Heart right ventricle (tissue), 16 donors: Measurements from ENCODE around the gene S100A4. TPM values are rescaled to one million over a fixed set of nuclear protein-coding genes. Genes with fewer than 3 reads are reported as not detected.

Source experiments
- ATAC-seq, 8 donors: fragments of 200-7000 bp; cut with Tn5 transposase; one replicate each; pipeline ENCODE4 v1.9.1; 2020; ENCODE audit warnings: mild to moderate bottlenecking in 8 of 8, moderate library complexity in 8 of 8, moderate number of reproducible peaks in 1 of 8
- DNase-seq, 2 donors: peaks; one replicate each; pipeline ENCODE4 v3.0.0-alpha.2; 2020
- H3K27ac ChIP-seq, 10 donors: fragments of 200-600 bp; sonication (generic) in 2 of 10; one replicate each; pipeline versions ENCODE4 v1.5.0 to v1.8.0; 2020 to 2022; ENCODE audit warnings: mild to moderate bottlenecking in 3 of 10
- H3K27me3 ChIP-seq, 7 donors: fragments of 200-600 bp; one replicate each; pipeline ENCODE4 v1.8.0; 2021 to 2022; ENCODE audit warnings: mild to moderate bottlenecking in 2 of 7
- H3K36me3 ChIP-seq, 9 donors: fragments of 200-600 bp; sonication (generic) in 1 of 9; one replicate each; pipeline versions ENCODE4 v1.5.0 to v1.8.0; 2020 to 2022; ENCODE audit warnings: mild to moderate bottlenecking in 2 of 9
- H3K4me1 ChIP-seq, 9 donors: fragments of 200-600 bp; sonication (generic) in 1 of 9; one replicate each; pipeline versions ENCODE4 v1.5.0 to v1.8.0; 2020 to 2022; ENCODE audit warnings: mild to moderate bottlenecking in 4 of 9
- H3K4me3 ChIP-seq, 10 donors: fragments of 200-600 bp; sonication (generic) in 2 of 10; one replicate each; pipeline versions ENCODE4 v1.5.0 to v1.8.0; 2020 to 2022; ENCODE audit warnings: mild to moderate bottlenecking in 7 of 10, moderate library complexity in 2 of 10
- H3K9me3 ChIP-seq, 11 donors: fragments of 200-600 bp in 10 of 11; sonication (generic) in 2 of 11; one replicate each; pipeline versions ENCODE4 v1.5.0 to v1.8.0; 2013 to 2022; ENCODE audit warnings: mild to moderate bottlenecking in 2 of 11, control low read depth in 1 of 11, moderate library complexity in 1 of 11
- WGBS, 2 donors: extraction: QIAGEN DNeasy Blood & Tissue Kit; methylation state at CpG; one replicate each; pipeline ENCODE4 v1.1.7; 2013; ENCODE audit warnings: inconsistent platforms in 1 of 2; 5-methylcytosine and 5-hydroxymethylcytosine counted together
- intact Hi-C, 10 donors: fragments of 100-400 bp; cut with DNase I; formaldehyde crosslinking; loops; one replicate each; pipeline versions ENCODE4 v1.11.1 to v1.14.2; 2022
- polyA plus RNA-seq, 2 donors: library from polyadenylated mRNA; stranded (reverse); fragments of 200-250 nt; gene quantifications; one replicate each; pipeline ENCODE4 v1.2.3, GENCODE V29; 2013
- total RNA-seq, 10 donors: library from RNA; stranded (reverse); fragmentation: NEBNext Ultra II Directional in 3 of 10; extraction: Animal tissue kit (Norgen Biotek cat#: 25700) in 3 of 10; gene quantifications; one replicate each; pipeline versions ENCODE4 v1.2.1 to v1.2.4, GENCODE V29; 2021 to 2023
- TF ChIP-seq, protein P1 (sequence below), 9 donors: fragments of 200-600 bp; sonication (generic) in 2 of 9; IDR thresholded peaks; one replicate each; pipeline versions ENCODE4 v1.5.0 to v1.8.0; 2021 to 2022; ENCODE audit warnings: antibody characterized with exemption in 9 of 9, mild to moderate bottlenecking in 5 of 9, moderate library complexity in 1 of 9
- donor health status: Arrhythmogenic right ventricular cardiomyopathy.
- donor health status: ischemic (EF 13 %, LVEDD 7.1; RV severe dilation, severe dysfunction).
- donor health status: healthy with polysubstance abuse.
- donor health status: DM: no; HTN: yes; CAD: no.
- donor health status: DM: no; HTN: no; CAD: no.
- donor health status: ischemic (EF 25% LVEDD 6.9; RV normal size, moderate dysfunction).
- donor health status: ischemic (EF 25% LVEDD 5.7; RV mildly dilated, moderate dysfunction).
- donor health status: healthy.
- donor health status: DM: yes; HTN: yes; CAD: no.
- donor health status: Ischemic cardiomyopathy.
- donor health status: ischemic (EF 35%, LVEDD 5.7; RV mildly dilated, moderate dysfunction).
- donor health status: nonischemic (EF 11% LVEDD 7.7; RV severe dilation, severe dysfunction).
- donor health status: DM: yes; HTN: yes; CAD: no.
- donor health status: PGD.
- donor health status: ischemic (EF 29% LVEDD 5.4; RV normal size, mild dysfunction).
- donor health status: nonischemic (EF 23%, LVEDD 6.1; RV moderate dilation, normal function).

S100A4 gene
- total and polyA plus RNA-seq, 12 donors: 29.4 to 755 (median 78.3) TPM

DNA sequence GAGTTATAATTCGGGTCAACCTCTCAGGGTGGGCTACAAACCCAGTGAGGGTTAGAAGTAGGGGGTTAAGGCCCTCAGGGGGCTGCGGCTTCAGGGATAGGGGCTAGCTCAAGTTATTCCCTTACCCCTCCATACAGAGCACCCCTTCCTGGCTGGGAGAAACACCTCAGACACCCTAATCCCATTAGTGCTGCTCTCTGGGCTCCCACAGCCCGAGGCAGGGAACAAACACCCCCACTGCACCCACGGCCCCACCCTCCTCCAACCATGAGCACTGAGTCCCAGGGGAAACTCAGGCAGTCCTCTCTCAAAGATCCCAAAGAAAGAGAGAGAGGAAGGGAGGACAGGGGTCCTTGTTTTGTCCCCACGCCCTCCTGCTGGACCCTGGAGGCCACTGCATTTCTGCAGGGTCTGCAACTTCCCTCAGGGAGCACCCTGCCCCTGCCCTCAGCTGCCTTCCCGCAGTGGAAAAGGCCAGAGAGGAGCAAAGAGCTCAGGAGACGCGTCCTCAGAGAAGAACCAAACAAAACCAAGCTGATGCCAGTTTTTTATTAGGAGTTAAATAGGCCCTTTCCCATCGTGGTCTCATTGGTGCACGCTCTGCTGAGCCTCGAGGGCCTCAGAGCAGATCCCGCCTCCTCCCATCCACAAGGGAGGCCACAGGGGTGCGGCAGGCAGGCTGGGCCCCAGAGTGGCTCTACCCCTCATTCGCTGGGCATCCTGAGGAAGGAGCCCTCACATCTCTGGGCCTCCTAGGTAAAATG lies 1.4 kb upstream of the S100A4 start:
- DNase-seq (no peak), ATAC-seq (no peak)
- Histone ChIP-seq H3K27me3 (no peaks in the 10 kb centered on the region), H3K36me3 (peaks cover 0 to 12% (median 0%) of the 10 kb centered on the region in 9 donors), H3K27ac (peak overlapping the region in 4 of 10 donors; percentile 71 to 91 (median 83)), H3K4me1 (peaks cover 29 to 96% (median 50%) of the 10 kb centered on the region in 9 donors), H3K4me3 (no peak overlapping the region), H3K9me3 (no peaks in the 10 kb centered on the region)
- intact Hi-C loops: no loop called here
- TF ChIP-seq, protein P1, sequence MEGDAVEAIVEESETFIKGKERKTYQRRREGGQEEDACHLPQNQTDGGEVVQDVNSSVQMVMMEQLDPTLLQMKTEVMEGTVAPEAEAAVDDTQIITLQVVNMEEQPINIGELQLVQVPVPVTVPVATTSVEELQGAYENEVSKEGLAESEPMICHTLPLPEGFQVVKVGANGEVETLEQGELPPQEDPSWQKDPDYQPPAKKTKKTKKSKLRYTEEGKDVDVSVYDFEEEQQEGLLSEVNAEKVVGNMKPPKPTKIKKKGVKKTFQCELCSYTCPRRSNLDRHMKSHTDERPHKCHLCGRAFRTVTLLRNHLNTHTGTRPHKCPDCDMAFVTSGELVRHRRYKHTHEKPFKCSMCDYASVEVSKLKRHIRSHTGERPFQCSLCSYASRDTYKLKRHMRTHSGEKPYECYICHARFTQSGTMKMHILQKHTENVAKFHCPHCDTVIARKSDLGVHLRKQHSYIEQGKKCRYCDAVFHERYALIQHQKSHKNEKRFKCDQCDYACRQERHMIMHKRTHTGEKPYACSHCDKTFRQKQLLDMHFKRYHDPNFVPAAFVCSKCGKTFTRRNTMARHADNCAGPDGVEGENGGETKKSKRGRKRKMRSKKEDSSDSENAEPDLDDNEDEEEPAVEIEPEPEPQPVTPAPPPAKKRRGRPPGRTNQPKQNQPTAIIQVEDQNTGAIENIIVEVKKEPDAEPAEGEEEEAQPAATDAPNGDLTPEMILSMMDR (IDR thresholded peaks at IDR 0.05): no peak
- 82 to 90% methylated on average over 14 of the region's 14 CpGs for WGBS, 2 donors

DNA sequence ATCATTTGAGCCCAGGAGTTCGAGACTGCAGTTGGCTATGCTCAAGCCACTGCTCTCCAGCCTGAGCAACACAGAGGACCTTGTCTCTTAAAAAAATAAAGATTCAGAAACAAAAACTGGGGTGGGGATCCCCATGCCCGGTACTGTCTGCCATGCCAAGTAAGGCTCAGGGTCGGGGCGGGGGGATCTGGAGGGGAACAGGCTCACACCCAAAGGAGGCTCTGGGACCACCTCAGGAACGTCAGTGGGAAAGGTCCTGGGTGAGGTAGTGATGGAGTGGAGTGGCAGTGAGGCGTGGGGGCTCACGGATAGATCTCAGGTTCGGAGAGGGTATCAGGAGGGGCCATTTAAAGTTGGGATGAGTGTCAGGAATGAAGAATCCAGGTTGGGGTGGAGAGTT lies 765 bp upstream of the S100A4 start:
- Histone ChIP-seq H3K27ac (peak overlapping the region in 8 of 10 donors; percentile 71 to 91 (median 82)), H3K36me3 (peaks cover 0 to 12% (median 0%) of the 10 kb centered on the region in 9 donors), H3K4me3 (peak overlapping the region in 7 of 10 donors; percentile 45 to 64 (median 55)), H3K4me1 (peaks cover 29 to 100% (median 50%) of the 10 kb centered on the region in 9 donors), H3K27me3 (no peaks in the 10 kb centered on the region), H3K9me3 (no peaks in the 10 kb centered on the region)
- intact Hi-C loops: no loop called here
- DNase-seq: no peak
- 94 to 95% methylated on average over 8 of the region's 8 CpGs for WGBS, 2 donors
- TF ChIP-seq, protein P1 (IDR thresholded peaks at IDR 0.05): no peak
- ATAC-seq: no peak

DNA sequence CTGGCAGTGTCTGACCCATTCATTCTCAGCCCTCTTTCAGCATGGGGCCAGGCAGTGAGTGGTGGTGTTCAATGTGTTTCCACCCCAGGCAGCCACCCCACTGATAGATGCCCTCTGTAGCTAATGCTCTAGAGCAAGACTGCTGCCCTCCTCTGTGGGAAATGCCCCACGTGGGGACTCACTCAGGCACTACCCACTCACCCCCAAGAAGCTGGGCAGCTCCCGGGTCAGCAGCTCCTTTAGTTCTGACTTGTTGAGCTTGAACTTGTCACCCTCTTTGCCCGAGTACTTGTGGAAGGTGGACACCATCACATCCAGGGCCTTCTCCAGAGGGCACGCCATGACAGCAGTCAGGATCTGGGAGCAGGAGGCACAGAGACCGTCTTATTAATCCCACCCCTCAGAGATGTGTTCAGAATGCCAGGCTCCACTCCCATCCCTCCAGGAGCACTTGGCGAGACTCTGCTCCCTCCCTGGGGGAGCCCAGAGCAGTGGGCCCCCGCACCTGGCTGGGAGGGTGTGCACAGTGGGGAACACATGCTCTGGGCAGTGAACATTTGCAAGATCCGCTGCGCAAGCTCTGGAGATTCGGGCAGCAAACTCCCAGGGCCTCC lies 1.0 kb downstream of the S100A4 start:
- TF ChIP-seq, protein P1 (IDR thresholded peaks at IDR 0.05): no peak
- no peaks in the 10 kb centered on the region for H3K9me3 ChIP-seq
- DNase-seq (no peak), ATAC-seq (peak in 1 of 8 donors; percentile 0)
- intact Hi-C loops: loop anchor here in 1 of 10 donors (1.0 kb wide), 1 partner anchor 22 kb away; no protein-coding TSS in a partner anchor
- peak overlapping the region; percentile 14 to 91 (median 80) for H3K27ac ChIP-seq
- H3K36me3 ChIP-seq: peaks cover 0 to 12% (median 0%) of the 10 kb centered on the region in 9 donors
- H3K27me3 ChIP-seq: no peaks in the 10 kb centered on the region
- WGBS, 2 donors: 64 to 74% methylated on average over 10 of the region's 10 CpGs
- peak overlapping the region; percentile 7 to 64 (median 52) for H3K4me3 ChIP-seq
- peaks cover 28 to 100% (median 39%) of the 10 kb centered on the region in 9 donors for H3K4me1 ChIP-seq

DNA sequence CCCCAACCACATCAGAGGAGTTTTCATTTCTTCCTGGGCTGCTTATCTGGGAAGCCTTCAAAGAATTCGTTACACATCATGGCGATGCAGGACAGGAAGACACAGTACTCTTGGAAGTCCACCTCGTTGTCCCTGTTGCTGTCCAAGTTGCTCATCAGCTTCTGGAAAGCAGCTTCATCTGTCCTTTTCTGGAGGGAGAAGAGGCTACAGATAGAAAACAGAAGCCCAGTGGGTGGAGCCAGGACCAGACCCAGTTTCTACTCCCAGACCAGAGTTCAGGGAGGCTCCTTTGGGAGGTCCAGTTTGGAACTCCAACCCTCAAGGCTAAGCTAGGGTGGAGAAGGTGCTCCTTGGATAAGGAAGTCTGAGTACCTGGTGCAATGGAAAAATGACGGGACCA lies 1.9 kb downstream of the S100A4 start:
- Histone ChIP-seq H3K36me3 (peaks cover 0 to 12% (median 0%) of the 10 kb centered on the region in 9 donors), H3K27ac (peak overlapping the region in 4 of 10 donors; percentile 71 to 84 (median 82)), H3K27me3 (no peaks in the 10 kb centered on the region), H3K4me1 (peaks cover 20 to 94% (median 33%) of the 10 kb centered on the region in 9 donors), H3K9me3 (no peaks in the 10 kb centered on the region), H3K4me3 (peak overlapping the region in 4 of 10 donors; percentile 50 to 64 (median 54))
- intact Hi-C loops: no loop called here
- 81 to 86% methylated on average over 4 of the region's 4 CpGs for WGBS, 2 donors
- TF ChIP-seq, protein P1 (IDR thresholded peaks at IDR 0.05): no peak
- ATAC-seq: no peak
- DNase-seq: no peak
